GM12874 (cell line): ENCODE results near the gene GPX3.

Experiments
- TF ChIP-seq, protein P1 (sequence below): IDR thresholded peaks from 2 replicates; pipeline ENCODE4 v1.5.1; 2011; ENCODE audit warnings: low read depth, mild to moderate bottlenecking, control low read depth, low read length, moderate library complexity; ENCODE audit not compliant: insufficient read depth

Gene GPX3

DNA sequence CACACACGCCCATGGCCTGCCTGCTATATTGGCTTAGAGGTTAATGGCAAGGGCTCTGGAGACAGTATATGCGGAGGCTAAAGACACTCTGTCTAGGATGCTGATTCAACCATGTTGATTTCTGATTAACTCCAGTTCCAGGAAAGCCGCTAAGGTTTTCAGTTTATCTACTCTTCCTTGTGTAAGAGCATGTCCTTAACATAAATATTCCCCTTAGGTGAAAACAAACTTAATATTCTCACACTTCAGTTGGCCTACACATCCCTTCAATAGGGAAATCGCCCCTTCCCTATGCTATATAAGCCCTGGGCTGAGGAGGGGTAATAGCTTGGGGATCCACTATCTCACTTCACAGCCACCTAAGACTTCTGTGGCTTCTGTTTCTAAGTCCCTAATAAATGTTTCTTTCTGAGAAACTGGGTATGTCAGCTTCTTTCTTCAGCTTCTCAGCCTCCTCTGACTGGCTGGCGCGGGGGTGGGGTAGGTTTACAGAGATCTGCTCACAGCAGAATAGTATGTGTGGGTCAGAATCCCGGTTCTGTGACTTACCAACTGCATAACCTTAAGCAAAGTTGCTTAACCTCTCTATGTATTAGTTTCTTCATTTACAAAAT lies 4.3 kb upstream of the GPX3 start:
- TF ChIP-seq, protein P1, sequence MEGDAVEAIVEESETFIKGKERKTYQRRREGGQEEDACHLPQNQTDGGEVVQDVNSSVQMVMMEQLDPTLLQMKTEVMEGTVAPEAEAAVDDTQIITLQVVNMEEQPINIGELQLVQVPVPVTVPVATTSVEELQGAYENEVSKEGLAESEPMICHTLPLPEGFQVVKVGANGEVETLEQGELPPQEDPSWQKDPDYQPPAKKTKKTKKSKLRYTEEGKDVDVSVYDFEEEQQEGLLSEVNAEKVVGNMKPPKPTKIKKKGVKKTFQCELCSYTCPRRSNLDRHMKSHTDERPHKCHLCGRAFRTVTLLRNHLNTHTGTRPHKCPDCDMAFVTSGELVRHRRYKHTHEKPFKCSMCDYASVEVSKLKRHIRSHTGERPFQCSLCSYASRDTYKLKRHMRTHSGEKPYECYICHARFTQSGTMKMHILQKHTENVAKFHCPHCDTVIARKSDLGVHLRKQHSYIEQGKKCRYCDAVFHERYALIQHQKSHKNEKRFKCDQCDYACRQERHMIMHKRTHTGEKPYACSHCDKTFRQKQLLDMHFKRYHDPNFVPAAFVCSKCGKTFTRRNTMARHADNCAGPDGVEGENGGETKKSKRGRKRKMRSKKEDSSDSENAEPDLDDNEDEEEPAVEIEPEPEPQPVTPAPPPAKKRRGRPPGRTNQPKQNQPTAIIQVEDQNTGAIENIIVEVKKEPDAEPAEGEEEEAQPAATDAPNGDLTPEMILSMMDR: no peak

DNA sequence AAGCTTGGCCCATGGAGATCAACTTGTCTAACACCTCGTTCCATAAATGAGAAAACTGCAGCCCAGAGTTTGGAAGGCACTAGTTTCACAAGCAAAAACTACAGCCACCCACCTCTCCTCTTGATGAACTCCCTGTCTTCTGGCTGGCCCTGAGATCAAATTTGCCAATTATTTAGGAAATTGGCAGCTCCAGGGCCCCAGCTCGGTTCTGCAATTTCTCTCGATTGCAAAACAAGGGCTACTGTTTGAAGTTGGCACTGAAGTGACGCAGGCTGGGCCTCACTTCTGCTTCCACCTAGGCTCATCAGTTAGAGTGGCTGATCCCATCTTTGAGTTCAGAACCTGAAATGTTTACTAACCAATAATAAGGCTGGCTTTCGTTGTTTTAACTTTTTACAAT lies 3.7 kb upstream of the GPX3 start:
- TF ChIP-seq, protein P1: no peak

DNA sequence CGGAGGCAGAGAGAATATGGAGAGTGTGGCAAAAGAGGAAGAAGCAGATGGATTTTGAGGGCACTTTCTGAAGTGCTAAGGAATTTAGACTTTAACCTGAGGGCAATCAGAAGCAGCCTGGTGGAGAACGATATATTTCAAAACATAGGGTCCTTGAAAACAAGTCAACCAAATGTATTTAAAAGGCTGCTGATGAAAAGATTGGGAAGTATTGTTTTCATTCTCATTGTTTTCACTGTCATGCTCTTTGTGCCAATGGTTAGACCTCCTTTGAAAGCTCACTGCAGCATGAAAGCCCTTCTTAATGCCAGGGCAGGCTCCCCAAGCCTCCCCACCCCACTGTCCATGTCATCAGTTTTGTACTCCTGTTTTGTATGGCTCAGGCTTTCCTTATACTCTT lies 2.5 kb upstream of the GPX3 start:
- TF ChIP-seq, protein P1: no peak

DNA sequence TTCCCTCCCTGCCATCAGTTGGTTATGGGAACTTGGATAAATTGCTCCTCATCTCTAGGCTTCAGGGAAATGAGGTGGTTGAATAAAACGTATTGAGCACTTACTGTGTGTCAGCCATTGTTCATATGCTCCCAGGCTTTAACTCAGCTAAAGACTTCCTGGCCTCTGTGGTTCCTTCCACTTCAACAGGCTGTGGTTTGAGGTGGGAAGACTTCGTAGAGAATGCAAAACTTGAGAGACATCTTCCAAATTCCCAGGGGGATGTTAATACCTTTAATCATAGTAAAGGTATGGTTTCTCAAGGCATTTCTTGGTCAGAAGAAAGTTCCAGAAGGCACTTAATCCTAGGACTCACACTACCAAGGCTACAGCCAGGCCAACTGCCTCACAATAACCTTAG lies 1.5 kb upstream of the GPX3 start:
- TF ChIP-seq, protein P1: no peak

DNA sequence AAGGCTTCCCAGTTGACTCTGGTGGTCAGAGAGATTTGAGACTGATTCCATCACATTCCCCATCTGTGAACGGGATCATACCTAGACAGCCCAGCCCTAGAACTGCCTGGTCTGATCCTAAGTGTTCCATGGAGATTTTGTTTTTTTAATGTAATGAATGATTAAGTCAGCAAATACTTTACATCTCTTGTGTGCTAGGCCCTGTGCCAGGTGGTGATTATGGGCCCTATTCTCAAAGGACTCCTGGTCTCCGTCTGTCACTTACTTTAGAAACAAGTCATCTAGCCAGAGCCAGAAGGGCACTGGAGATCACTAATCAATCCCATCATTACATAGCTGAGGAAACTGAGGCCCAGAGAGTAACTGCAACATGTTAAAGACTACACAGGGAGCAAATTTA lies 1.1 kb upstream of the GPX3 start:
- TF ChIP-seq, protein P1: no peak

DNA sequence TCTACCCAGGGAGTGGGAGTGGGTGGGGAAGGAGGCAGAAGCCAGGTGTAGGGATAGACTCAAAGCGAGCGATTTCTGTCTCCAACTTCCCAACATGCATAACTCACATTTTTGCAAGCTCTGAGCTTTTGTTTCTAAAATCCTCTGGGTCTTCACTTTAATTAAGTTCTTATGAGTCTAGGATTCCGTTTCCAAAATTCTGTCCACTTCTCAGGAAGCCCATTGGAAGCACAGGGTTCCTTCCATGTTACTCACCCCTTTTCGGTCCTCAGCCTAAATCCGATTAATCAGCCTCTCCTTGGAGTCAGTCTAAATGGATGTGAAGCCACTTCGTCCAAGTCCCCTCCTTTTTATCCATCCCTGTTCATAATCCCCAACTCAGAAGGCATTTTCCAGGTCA lies 1.4 kb downstream of the GPX3 start:
- TF ChIP-seq, protein P1: no peak

DNA sequence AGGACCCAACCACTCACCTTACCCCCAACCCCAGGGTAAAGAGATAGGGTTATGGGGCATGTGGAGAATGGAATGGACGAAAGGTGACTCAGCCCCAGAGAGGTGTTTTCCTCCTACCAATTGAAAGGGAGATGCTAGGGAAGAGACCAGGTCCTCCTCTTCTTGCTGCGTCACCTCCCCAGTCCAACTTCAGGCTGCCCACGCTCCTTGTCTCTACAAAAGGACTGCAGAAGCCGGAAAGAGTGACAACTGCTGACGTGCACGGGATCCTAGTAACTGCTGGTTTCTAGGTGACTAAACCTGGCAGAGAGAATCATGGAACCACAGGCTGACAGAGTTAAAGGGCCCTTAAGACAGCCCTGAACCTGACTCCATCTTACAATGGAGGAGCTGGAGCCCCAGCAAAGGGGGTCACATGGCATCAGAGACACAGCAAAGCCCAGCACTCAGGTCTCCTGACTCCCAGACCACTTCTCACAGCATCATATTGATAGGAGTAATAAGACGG lies 2.2 kb downstream of the GPX3 start:
- TF ChIP-seq, protein P1: no peak
